Inflammatory macrophage treated with lipopolysaccharide for 4 hours (primary cell): Measurements from ENCODE around the gene FLACC1.
A peak's percentile ranks its signal among the peaks of the same experiment; 100 is the strongest.

Experiments
- DNase-seq: peaks from one replicate; pipeline ENCODE4 v3.0.0-alpha.2; 2020

Gene FLACC1

GRCh38 chr2:201273330-201273983 lies 83.7 kb downstream of the FLACC1 start:
- no peak for DNase-seq

- DNase-seq: no peak
Measured at GRCh38 chr2:201271917-201272316, 85.2 kb downstream of the FLACC1 start.

- no peak for DNase-seq
Measured at GRCh38 chr2:201270293-201271001, 86.7 kb downstream of the FLACC1 start.

- DNase-seq: no peak
Measured at GRCh38 chr2:201269764-201270163, 87.4 kb downstream of the FLACC1 start.

GRCh38 chr2:201267278-201268030 lies 89.7 kb downstream of the FLACC1 start:
- no peak for DNase-seq

- no peak for DNase-seq
Measured at GRCh38 chr2:201266629-201267028, 90.5 kb downstream of the FLACC1 start.

GRCh38 chr2:201264472-201265173 lies 92.5 kb downstream of the FLACC1 start:
- DNase-seq: no peak

GRCh38 chr2:201263779-201264178 lies 93.4 kb downstream of the FLACC1 start:
- DNase-seq: peak; percentile 56

GRCh38 chr2:201262718-201263117 lies 94.4 kb downstream of the FLACC1 start:
- no peak for DNase-seq

GRCh38 chr2:201261906-201262305 lies 95.2 kb downstream of the FLACC1 start:
- peak; percentile 27 for DNase-seq

- DNase-seq: no peak
Measured at GRCh38 chr2:201261471-201261870, 95.7 kb downstream of the FLACC1 start.

GRCh38 chr2:201260302-201260800 lies 96.8 kb downstream of the FLACC1 start, which contains the start of gene CASP8:
CASP8 (plus strand) TSS chr2:201260536; CDS start chr2:201266487, 5,951 bp downstream.
- DNase-seq: peak; percentile 86

- peak; percentile 33 for DNase-seq
Measured at GRCh38 chr2:201258666-201259615, 98.2 kb downstream of the FLACC1 start.

GRCh38 chr2:201257956-201258665 lies 99.0 kb downstream of the FLACC1 start:
- peak; percentile 80 for DNase-seq

- peak; percentile 71 for DNase-seq
Measured at GRCh38 chr2:201257381-201257955, 99.7 kb downstream of the FLACC1 start.

- DNase-seq: no peak
Measured at GRCh38 chr2:201256082-201256481, 101.1 kb downstream of the FLACC1 start.

- DNase-seq: no peak
Measured at GRCh38 chr2:201255408-201256033, 101.6 kb downstream of the FLACC1 start.

GRCh38 chr2:201254081-201254730 lies 102.9 kb downstream of the FLACC1 start:
- peak; percentile 72 for DNase-seq

- DNase-seq: no peak
Measured at GRCh38 chr2:201250741-201251140, 106.4 kb downstream of the FLACC1 start.

- DNase-seq: no peak
Measured at GRCh38 chr2:201249889-201250288, 107.3 kb downstream of the FLACC1 start.
